TTC549 (cell line): ENCODE measurements around the gene CHSY1.

ENCODE experiments used
- FAIRE-seq: peaks from 2 replicates; lab custom pipeline; 2012; peaks lifted over from hg19 to GRCh38; lab: Jason Lieb, UNC

CHSY1 gene

DNA sequence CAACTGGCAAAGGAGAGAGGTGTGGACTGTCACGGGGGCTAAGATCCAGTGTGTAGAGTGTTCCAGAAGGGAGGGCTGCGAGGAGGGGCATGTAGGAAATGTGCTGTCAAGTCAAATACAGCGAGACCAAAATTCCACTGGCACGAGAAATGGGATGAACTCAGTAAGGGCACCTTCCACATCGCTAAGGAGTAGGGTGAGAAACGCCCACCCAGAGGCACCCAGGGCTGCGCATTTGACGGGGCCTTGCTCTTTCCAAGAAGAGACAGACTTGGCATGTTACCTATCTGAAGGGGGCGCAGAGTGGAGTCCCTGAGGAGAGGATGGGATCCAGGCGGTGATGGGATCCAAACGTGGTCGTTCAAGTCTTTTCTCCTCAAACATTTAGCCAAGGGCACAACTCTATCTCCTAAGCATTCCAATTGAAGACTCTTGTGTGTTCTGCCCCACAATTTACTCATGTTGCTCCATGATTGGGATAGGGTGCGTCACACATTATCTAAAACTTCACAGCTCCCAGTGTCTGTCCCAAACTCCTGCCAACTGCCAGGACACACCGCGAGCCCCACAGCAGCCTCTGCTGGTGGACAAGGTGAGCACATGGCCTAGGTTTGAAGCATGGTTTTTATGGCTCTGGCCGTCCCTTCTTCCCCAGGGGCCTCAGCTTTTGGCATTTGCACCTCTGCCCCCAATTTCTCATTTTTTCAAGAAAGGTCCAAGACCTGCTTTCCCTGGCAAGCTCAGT lies 17.8 kb upstream of the CHSY1 start:
- FAIRE-seq, result no peak

DNA sequence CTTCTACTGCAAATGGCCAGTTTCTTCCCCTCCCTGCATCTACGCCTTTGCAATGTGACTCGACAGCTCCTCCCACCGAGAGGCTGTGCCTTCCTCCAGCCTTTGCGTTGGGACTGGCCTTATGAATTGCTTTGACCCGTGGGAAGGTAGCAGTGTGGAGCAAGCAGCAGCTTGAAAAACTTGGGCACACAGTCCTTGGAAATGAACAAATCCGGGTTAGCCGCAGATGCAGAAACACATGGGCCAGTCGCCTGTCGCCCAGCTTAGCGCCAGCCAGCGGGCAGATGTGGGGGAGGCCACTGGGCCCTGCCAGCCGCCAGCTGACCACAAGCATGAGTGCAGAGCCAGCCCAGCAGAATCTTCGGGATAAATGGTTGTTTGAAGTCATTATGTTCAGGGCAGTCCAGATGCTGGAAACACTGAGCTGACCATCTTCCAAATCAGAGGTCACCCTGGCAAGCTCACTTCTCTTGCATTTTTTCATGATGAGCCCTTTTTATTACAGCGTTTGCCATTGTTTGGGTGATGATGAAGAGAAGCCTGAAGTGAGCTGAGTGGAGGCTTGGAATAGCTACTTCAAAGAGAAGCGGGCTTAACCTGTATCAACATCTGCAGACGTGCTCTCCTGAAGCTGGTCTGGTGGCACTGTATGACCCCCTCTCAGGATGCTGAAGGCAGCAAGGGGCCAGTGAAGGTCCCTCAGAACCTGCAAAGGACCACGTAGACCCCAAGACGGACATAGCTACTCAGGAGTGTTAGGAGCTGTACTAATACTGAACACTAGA lies 15.7 kb upstream of the CHSY1 start:
- FAIRE-seq, result no peak

DNA sequence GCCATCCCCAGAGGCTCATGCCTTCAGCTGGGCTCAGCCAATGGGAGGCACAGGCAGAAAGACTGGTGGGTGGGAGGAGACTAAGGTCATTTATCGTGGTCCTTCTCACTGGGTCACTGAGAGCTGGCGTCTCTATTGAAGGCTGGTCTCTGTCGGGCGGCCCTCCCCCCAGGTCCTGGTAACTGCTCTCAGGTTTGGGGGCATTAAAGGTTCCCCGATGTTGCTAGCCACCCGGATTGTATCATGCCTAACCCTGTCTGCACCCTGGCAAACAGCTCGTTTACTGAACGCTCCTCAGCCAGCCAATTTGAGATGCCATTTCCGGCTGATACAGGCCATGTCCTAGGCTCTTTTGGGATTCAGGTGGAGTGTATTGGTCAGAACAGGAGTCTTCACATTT lies 14.9 kb upstream of the CHSY1 start:
- FAIRE-seq, result no peak

DNA sequence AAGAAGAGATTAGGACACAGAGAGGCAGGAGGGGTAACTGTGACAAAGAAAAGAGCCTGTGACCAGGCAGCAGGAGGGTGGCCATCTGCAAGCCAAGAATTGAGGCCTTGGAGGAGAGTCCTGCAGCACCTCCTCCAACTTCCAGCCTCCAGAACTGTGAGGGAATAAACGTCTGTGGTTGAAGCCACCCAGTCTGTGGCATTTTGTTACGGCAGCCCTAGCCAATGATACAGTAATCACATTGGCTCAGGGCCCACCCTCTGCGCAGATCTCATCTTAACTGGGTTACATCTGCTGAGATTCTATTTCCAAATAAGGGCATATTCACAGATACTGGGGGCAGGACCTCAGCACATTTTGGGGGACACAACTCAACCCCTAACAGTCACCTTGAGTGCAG lies 14.2 kb upstream of the CHSY1 start:
- FAIRE-seq, result no peak

DNA sequence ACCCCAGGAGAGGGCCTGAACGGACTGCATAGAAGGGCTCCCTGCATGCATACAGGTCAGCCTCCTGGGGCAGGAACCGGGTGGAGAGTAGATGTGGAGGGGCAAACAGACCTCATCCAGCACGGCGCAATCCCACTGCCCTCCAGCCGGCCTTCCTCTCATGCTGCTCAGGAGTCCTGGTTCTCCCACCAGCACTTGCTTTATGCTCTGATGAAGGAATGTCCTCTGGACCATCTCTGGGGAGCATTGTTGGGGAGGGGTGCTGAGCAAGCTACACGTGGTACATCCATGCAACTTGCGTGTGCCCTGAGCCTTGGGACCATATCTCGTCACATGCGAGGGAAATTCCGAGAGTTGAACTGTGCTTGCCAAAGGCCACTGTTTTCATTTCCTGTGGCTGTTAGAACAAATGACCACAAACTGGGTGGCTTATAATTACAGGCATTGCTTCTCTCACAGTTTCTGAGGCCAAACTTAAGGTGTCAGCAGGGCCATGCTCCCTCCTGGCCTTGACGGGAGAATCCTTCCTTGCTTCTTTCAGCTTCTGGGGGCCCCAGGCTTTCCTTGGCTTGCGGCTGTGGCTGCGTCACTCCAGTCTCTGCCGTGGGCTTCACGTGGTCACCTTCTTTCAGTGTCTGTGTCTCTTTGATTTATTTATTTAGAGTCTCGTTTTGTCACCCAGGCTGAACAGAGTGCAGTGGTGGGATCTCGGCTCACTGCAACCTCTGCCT lies 13.2 kb upstream of the CHSY1 start:
- FAIRE-seq, result no peak

DNA sequence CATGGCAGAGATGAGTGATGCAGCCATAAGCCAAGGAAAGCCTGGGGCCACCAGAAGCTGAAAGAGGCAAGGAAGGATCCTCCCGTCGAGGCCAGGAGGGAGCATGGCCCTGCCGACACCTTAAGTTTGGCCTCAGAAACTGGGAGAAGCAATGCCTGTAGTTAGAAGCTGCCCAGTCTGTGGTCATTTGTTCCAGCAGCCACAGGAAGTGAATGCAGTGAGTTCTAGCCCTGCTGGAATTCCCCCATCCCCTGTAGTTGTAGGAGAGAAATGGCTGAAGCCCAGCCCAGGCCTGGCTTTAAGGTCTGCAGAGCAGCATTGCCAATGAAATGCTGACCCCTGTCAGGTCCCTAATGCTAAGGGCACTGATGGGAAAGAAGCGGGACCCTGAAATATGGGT lies 12.2 kb upstream of the CHSY1 start:
- FAIRE-seq, result no peak

DNA sequence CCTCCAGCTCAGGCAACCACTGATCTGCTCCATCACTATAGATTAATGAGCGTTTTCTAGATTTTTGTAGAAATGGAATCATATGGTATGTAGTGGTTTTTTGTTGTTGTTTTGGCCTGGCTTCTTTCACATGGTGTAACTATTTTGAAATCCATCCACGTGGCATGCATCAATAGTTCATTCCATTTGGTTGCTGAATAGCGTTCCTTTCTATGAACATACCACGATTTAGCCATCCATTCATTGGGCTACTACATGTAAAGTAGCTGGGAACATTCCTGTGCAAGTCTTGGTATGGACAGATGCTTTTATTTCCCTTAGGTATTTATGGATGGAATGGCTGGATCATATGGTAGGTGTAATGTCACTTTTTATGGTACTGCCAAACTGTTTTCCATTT lies 10.7 kb upstream of the CHSY1 start:
- FAIRE-seq, result no peak

DNA sequence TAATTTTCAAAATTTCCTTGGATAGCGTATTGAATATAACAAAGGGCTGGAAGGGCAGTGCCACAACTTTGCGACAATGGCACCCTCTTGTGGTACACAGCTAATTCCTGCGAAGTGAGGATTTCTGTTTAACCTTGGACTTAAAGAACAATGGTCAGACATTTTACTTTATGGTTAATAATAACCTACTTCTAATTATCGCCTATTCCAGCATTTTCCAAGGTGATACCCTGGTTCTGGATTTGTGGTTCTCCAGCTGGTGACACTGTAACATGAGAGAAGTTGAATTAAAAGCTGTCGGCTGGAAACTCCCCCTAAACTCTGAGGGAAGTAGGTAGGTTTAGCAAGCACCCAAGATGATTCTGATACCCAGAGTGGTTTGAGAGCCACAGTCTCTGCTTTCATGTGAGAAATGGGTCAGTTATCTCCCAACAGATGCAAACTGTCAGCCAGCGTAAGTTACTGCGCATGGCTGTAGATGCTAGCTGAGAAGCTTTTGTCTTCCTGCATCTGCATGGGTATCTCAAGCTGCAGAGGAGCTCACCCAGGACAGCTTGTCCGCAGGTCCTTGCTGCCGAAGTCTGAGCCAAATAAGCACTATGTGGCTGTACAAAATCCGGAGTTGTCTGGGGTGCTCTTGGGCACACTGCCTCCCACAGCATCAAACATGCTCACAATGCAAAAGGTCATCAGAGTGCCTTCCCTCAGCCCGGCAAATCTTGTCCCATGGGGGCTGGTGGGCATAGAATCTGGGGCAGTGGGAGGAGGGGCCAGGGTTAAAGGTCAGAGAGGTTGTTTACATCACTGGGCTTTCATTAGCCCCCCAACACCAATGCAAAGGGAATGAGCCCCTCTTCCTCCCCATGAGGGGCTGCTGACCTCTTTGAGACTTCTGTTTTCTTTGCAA lies 6.6 kb upstream of the CHSY1 start:
- peak; percentile 15 for FAIRE-seq

DNA sequence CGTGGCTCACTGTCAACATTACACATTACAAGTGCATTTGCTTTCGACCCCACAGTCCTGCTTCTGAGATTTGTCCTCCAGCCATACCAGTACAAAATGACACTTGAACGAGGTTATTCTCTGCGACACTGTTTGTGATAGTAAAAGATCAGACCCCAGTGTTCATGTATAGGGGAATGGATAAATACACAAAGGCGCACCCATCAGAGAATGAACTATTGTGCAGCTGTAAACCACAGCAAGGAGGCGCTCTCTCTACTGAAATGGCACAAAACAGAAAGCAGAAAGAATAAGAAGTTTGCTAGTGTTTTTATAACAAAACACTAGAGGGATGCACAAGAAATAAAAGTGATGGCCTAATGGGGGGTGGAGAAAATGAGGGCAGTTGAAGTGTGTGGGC lies 4.9 kb upstream of the CHSY1 start:
- FAIRE-seq, result no peak

DNA sequence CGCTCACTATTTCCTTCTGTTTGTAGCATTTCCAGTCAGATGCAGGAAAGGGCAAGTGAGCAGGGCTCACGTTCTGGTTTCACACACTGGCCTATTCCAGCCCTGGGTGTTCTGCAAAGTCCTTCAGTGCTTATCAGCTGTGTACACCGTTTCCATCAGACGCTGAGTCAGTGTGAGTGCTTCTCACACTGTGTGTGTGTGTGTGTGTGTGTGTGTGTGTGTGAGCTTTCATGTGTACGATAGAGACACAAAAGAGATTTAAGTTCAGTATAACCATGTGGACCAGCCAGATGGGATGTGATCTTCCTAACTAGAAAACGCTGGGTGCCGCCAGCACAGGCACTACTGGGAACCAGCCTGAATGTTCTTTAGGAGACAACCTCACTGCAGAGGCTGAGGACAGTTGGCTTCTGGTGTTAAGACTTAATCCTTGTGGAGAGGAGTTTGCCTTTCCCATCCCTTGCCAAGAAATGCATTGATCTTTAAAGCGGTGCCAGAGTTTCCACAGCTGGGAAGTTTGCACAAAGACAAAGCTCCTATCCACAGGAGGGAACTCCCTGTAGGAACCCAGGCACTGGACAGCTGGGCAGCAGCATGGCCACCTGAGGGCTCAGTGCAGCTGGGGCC lies 3.9 kb upstream of the CHSY1 start:
- FAIRE-seq, result no peak

DNA sequence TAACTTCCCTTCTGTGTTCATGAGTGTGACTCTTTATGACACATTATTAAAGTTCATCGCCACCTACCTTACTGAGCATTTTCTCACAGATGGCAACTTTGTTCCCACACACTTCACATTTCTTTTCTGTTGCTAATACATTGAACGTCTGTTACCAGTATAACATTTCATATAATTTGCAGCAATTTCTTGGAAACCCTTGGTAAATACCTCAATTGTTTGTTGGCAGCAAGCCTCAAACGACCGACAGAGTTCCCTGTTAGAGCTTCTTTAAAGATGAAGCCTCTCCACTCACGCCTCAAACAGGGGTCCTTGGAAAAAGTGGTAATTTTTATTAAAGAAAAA lies 3.2 kb upstream of the CHSY1 start:
- FAIRE-seq, result no peak

DNA sequence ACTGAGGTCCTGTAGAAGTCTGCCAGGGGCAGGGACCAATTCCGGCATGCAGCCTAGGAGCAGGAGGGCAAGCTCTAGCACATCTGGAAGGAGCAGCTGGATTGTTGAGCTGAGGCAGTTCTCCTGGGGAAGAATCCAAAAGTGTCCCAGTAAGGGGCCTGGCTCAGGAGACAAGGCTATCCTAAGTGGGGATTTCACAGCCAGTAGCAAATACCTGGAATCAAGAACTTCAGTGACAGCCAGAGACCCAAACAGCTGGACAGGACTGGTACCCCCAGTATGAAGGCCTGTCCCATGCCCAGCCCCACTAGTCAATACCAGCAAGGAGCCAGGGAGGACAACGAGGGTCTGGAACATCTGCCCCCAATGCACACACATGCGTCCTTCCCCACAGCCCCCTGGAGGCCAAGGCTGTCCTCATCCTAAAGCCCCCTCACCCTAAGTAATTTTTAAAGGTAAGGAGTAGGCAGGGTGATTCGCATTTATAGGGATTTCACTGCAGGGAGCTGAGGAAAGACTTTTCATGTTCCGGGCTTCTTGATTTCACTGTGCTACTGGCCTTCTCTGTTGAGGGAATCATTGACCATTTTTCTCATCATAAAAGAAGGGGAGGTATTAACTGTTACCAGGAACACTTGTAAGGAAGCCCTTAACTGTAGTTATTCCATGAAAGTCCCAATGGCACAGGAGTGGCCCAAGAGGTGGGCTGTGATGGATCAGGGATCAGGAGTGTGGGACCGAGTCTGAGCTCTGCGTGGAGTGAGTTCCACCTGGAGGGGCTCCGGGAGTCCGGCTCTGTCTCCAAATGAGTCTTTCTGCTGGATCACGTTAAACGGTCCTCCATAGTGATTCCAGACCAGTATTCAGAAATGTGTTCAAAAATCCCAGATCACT lies 2.6 kb upstream of the CHSY1 start:
- no peak for FAIRE-seq

DNA sequence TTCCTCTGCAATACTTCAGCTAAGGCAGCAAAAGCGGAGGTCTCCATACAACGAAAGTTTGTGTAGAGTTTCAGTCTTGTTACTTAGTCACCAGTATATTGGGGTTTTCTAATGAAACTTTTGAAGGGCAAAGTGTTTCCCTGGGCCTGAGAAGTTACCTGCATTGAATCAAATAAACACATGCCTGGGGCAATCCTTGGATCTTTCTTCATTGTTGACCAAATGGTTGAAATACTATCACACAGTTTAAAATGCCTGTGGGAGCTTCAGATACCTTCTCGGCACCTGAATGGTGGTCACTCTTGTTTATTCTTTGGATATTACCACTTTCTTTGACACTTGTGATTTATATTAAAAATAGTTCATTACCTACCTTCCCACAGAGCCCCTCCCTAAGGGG lies 988 bp upstream of the CHSY1 start:
- no peak for FAIRE-seq

DNA sequence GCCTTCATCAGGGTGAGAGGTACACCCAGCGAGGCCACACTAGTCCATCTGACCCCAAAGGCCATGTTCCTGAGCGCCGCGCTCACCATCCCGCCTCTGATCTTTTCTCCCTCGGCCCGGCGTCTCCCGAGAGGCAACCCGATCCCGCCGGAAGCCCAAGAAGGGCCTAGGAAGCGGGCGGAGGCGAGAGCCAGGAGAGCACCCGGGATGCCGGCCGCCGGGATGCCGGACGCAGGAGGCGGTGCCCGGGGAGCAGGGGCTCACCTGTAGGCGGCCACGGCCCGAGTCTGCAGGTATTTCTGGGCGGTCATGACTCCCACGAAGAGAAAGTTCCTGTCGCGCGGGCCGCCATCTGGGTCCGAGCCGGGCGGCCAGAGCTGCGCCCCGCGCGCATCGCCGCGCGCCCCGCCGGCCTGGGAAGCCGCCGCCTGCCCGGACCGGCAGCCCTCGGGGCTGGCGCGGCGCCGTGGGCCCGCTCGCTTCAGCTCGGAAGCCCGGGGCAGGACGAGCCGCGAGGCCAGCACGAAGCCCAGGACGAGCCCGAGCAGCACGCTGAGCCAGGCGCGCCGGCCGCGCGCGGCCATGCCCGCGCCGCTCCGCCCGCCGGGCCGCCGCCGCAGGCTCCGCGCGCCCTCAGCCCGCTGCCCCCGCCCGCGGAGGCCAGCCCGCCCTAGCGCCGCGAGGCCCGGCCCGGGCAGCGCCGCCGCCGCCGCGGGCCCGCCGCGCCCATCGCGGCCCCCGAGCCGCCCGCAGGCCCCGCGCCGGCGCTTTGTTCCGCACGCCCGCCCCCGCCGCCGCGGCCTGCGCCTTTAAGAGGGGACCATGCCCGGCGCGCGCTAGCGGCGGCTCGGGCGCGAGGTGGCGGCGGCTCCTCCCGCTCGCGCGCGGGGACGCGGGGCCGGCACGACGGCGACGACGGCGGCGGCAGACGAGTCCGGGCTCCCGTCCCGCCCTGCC lies 697 bp downstream of the CHSY1 start:
- no peak for FAIRE-seq

DNA sequence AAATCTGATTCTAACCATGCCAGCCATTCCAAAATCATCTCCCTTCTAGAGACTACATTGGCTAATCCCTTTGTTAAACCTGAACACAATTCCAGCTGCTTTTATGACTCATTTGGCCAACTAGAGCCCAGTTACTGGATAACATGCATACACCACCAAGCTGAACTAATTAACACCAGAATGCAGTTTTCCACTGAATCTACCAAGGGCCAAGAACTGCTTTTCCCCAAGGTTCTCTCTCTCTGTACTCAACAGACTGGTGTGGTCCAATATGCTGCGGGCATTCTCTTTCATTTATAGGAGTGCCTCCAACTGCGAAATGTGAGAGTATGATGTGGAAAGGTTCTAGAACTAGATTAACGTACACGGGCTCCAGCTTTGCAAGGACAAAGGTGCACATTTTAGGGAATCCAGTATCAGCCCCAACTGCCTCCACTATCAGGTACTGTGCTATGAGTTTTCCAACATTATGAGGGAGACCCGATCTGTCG lies 1.5 kb downstream of the CHSY1 start:
- FAIRE-seq, result no peak

DNA sequence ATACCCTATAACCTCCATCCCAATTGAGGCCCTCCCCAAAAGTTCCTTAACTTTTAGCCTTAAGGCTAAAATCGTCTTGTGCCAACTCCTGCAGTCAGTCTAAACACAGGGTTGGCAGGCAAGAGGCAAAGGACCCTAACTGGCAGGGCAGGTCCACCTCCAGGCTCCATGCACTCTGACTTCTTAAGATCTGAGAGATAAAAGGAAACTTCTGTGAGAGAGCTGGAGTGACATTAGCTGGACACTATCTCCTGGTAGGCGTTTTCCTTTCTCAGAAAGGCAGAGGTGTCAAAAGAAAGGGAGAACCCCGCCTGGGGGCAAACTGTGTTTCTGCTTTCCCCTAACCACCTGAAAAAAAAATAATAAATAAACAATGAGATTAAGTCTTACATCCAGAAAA lies 3.6 kb downstream of the CHSY1 start:
- no peak for FAIRE-seq

DNA sequence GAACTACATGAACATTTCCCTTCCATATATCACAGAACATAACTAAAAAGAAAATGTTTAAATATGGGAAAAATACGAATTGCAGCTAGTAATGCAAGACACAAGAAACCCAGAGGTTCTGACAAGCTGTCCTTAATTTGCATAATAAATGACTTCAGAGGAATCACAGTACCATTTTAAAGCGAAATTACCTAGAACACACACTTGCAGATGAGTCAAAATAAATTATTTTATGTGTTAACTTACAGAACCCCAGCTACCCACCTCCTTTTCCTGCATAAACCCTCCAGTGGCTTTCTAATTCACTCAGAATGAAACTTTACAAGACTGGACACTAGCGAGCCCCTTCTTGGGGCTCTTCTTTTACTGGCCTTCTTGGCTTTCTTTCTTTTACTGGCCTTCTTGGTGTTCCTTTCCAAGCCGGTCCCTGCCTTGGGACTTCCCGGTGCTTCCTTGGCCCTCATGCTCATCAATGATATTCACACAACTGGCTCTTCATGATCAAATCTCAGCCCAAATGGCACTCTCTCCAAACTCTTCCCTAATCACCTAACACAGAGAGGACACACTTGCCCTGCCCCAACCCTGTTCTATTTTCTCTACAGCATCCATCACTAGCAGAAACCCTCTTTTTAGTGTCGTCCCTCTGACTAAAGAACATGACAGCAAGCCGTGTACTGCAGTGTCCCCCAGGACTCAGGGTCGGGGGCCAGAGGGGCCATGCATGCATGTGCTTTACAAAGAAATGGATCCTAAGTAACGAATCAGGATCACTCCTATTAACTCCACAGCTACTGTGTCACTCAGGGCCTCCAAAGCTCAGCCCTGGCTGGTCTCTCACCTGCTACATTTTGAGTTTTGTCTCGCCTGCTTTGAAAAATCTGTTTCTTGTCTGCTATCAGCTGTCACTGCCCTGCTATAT lies 4.8 kb downstream of the CHSY1 start:
- FAIRE-seq, result no peak

DNA sequence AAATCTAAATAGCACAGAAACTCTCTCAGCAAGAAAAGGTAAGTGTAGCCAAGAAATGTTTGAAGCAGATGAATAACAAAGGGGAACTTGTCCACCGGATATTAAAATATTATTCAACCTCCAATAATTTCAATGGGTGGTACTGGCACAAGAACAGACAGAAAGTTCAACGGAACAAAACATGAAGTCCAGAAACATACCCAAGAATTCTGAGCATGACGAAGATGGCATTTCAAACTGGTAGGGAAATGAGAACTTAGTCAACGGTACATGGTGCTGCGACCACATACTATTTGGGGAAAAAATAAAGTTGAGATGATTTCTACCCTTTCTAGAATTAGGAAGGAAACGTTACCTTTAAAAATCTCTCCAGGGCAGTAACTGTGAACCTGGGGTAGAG lies 5.5 kb downstream of the CHSY1 start:
- no peak for FAIRE-seq
